ENCODE measurements around the gene SLC30A10. TPM values are rescaled to one million over a fixed set of nuclear protein-coding genes. Genes with fewer than 3 reads are reported as not detected.
"Not testable (repeated sequence)": the region's sequence is repeated elsewhere in the genome, so short reads cannot be mapped to it uniquely, and the experiment has no call there.

The SLC30A10 gene
- total RNA-seq, 2 experiments from 2014 or later = not detected

GRCh38 chr1:219880765-219881457 lies 47.4 kb downstream of the SLC30A10 start:
- no peak overlapping the region for H3K4me3 Mint-ChIP-seq

GRCh38 chr1:219876798-219877209 lies 51.6 kb downstream of the SLC30A10 start:
- H3K4me3 Mint-ChIP-seq = no peak overlapping the region
- intact Hi-C loops (cut with micrococcal nuclease) = no loop called here
- DNase-seq = no peak
- no peaks in the 10 kb centered on the region for H3K9me3 Mint-ChIP-seq
- no peaks in the 10 kb centered on the region for H3K36me3 Mint-ChIP-seq (ENCODE audit: low read depth)
- CTCF ChIA-PET = no interaction called here
- peaks cover 2% of the 10 kb centered on the region for H3K27me3 Mint-ChIP-seq (ENCODE audit: low read depth)
- H3K4me1 Mint-ChIP-seq (ENCODE audit: low read depth) = no peaks in the 10 kb centered on the region
- H3K27ac Mint-ChIP-seq = no peak overlapping the region

More at GRCh38 chr1:219880765-219881457, 47.4 kb downstream of the SLC30A10 start:
- DNase-seq = no peak
- CTCF ChIA-PET = no interaction called here
- H3K27ac Mint-ChIP-seq = no peak overlapping the region
- H3K27me3 Mint-ChIP-seq (ENCODE audit: low read depth) = peaks cover 15% of the 10 kb centered on the region
- H3K4me1 Mint-ChIP-seq (ENCODE audit: low read depth) = no peaks in the 10 kb centered on the region
- H3K9me3 Mint-ChIP-seq = no peaks in the 10 kb centered on the region
- H3K36me3 Mint-ChIP-seq (ENCODE audit: low read depth) = no peaks in the 10 kb centered on the region
- intact Hi-C loops (cut with micrococcal nuclease) = no loop called here

- Mint-ChIP-seq H3K4me3 (no peak overlapping the region), H3K27me3 (ENCODE audit: low read depth) (no peaks in the 10 kb centered on the region), H3K4me1 (ENCODE audit: low read depth) (no peaks in the 10 kb centered on the region), H3K27ac (no peak overlapping the region), H3K36me3 (ENCODE audit: low read depth) (no peaks in the 10 kb centered on the region), H3K9me3 (no peaks in the 10 kb centered on the region)
- intact Hi-C loops (cut with micrococcal nuclease) = no loop called here
- CTCF ChIA-PET = no interaction called here
- DNase-seq = no peak
Measured at GRCh38 chr1:219875860-219876259, 52.5 kb downstream of the SLC30A10 start.

GRCh38 chr1:219872538-219872937 lies 55.8 kb downstream of the SLC30A10 start:
- H3K36me3 Mint-ChIP-seq (ENCODE audit: low read depth); DNase-seq; H3K9me3 Mint-ChIP-seq; H3K27ac Mint-ChIP-seq; H3K27me3 Mint-ChIP-seq (ENCODE audit: low read depth); H3K4me1 Mint-ChIP-seq (ENCODE audit: low read depth); H3K4me3 Mint-ChIP-seq; intact Hi-C loops (cut with micrococcal nuclease); CTCF ChIA-PET: not testable (repeated sequence)

GRCh38 chr1:219871427-219872057 lies 56.8 kb downstream of the SLC30A10 start:
- Mint-ChIP-seq H3K4me3 (no peak overlapping the region), H3K36me3 (ENCODE audit: low read depth) (no peaks in the 10 kb centered on the region), H3K4me1 (ENCODE audit: low read depth) (no peaks in the 10 kb centered on the region), H3K9me3 (peaks cover 1% of the 10 kb centered on the region), H3K27ac (no peak overlapping the region), H3K27me3 (ENCODE audit: low read depth) (no peaks in the 10 kb centered on the region)
- CTCF ChIA-PET = no interaction called here
- intact Hi-C loops (cut with micrococcal nuclease) = no loop called here
- DNase-seq = no peak

- H3K4me1 Mint-ChIP-seq (ENCODE audit: low read depth); H3K27ac Mint-ChIP-seq; H3K4me3 Mint-ChIP-seq; H3K36me3 Mint-ChIP-seq (ENCODE audit: low read depth); intact Hi-C loops (cut with micrococcal nuclease); DNase-seq; CTCF ChIA-PET; H3K9me3 Mint-ChIP-seq; H3K27me3 Mint-ChIP-seq (ENCODE audit: low read depth): not testable (repeated sequence)
Measured at GRCh38 chr1:219868615-219869014, 59.7 kb downstream of the SLC30A10 start.

Other genes with a start within 250 kb of the SLC30A10 start
- gene EPRS1, start 117.9 kb upstream of the SLC30A10 start, total RNA-seq = 100 to 1,000 TPM; 227 to 229 TPM
- 10 to 100 TPM; 18.5 to 21.3 TPM for gene BPNT1, start 161.2 kb upstream of the SLC30A10 start, total RNA-seq
- gene IARS2, start 165.6 kb upstream of the SLC30A10 start, total RNA-seq = 10 to 100 TPM; 59.7 to 60.3 TPM